ENCODE data around the gene B4GALT1.

B4GALT1 gene

DNA sequence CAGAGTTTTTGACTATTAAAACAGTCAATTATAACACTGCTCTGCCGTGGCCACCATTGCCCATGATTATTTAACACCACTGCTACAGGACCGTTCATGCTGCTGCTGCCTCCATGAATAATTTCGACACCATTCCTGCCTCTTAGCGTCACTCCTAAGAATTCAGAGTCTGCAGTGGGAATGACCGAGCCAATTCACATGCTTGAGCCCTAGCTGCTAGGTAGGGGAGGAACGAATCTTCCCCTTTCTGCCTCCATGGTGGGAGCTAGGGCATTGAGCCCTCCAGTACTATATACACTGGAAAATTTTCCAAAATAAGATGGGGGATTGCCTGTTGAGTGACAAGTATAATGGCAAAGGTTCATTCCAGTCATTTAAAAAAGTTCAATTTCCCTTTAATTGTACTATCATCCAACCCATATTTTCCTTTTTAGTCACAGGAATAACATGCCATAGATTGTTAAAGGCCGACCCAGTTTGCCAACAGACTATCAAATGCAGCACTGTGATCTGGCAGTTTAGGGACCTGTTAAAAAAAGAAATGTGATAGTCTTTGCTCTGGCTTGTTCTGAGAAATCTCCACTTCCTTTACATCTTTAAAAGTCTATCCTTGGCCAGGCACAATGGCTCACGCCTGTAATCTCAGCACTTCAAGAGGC, 13.5 kb upstream of the B4GALT1 start:
- H3K4me3 Mint-ChIP-seq, result no peak overlapping the region
- H3K36me3 Mint-ChIP-seq (ENCODE audit: low read depth), result no peaks in the 10 kb centered on the region
- peaks cover 6% of the 10 kb centered on the region for H3K9me3 Mint-ChIP-seq
- peaks cover 3% of the 10 kb centered on the region for H3K4me1 Mint-ChIP-seq
- peaks cover 17% of the 10 kb centered on the region for H3K27me3 Mint-ChIP-seq (ENCODE audit: low read depth, poor library complexity)
- DNase-seq, result no peak
- TF ChIP-seq, protein P1, sequence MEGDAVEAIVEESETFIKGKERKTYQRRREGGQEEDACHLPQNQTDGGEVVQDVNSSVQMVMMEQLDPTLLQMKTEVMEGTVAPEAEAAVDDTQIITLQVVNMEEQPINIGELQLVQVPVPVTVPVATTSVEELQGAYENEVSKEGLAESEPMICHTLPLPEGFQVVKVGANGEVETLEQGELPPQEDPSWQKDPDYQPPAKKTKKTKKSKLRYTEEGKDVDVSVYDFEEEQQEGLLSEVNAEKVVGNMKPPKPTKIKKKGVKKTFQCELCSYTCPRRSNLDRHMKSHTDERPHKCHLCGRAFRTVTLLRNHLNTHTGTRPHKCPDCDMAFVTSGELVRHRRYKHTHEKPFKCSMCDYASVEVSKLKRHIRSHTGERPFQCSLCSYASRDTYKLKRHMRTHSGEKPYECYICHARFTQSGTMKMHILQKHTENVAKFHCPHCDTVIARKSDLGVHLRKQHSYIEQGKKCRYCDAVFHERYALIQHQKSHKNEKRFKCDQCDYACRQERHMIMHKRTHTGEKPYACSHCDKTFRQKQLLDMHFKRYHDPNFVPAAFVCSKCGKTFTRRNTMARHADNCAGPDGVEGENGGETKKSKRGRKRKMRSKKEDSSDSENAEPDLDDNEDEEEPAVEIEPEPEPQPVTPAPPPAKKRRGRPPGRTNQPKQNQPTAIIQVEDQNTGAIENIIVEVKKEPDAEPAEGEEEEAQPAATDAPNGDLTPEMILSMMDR (IDR thresholded peaks at IDR 0.05), result no peak
- no peak overlapping the region for H3K27ac Mint-ChIP-seq

DNA sequence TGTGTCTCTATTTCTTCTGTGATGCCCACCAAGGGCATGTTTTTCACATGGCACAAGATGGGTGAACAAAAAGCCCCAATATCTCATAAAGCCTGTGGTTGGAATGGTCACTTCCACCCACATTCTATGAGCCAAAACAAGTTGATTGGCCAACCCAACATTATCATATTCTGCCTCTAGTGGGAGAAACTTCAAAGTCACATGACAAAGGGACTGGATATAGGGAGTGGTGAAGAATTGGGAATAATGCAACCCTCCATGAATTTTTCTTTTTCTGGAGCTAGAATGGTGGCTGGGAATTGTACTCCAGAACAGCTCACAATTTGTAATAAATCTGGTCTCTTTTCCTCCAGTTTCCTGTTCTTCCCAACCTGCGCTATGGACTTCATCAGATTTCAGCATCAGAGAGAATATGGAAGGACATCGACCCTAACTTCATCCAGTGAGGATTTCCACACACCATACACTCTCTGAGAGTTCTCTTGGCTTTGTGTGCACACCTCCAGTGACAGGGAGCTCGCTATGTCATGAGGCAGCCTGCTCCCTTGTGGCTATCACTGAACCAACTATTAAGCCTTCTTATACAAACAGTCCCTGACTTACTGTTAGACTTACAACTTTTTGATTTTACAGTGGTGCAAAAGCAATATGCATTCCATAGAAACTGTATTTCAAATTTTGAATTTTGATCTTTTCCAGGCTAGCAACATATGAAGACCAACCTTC, 12.0 kb upstream of the B4GALT1 start:
- Mint-ChIP-seq H3K27ac (no peak overlapping the region), H3K36me3 (ENCODE audit: low read depth) (no peaks in the 10 kb centered on the region), H3K4me1 (no peaks in the 10 kb centered on the region), H3K4me3 (no peak overlapping the region), H3K27me3 (ENCODE audit: low read depth, poor library complexity) (peaks cover 14% of the 10 kb centered on the region), H3K9me3 (peaks cover 6% of the 10 kb centered on the region)
- TF ChIP-seq, protein P1 (IDR thresholded peaks at IDR 0.05), result no peak
- no peak for DNase-seq

DNA sequence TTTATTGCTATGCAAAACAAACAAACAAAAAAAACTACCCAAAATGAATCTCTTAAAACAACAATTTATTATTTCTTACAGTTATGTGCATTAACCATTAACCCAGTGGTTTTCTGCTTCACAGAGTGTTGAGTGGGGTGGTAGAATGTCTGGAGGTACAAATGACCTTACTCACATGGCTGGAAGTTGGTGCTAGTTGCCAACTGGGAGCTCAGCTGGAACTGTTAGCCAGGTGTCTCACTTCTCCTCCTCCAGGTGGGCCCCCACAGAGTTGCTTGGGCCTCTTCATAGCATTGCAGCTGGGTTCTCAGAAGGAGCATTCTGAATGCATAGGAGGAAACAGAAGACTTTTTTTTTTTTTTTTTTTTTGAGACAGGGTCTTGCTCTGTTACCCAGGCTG, 10.5 kb upstream of the B4GALT1 start:
- Mint-ChIP-seq H3K4me3 (no peak overlapping the region), H3K36me3 (ENCODE audit: low read depth) (no peaks in the 10 kb centered on the region), H3K4me1 (no peaks in the 10 kb centered on the region), H3K9me3 (peaks cover 10% of the 10 kb centered on the region), H3K27ac (no peak overlapping the region), H3K27me3 (ENCODE audit: low read depth, poor library complexity) (peaks cover 21% of the 10 kb centered on the region)
- TF ChIP-seq, protein P1 (IDR thresholded peaks at IDR 0.05), result no peak
- no peak for DNase-seq

DNA sequence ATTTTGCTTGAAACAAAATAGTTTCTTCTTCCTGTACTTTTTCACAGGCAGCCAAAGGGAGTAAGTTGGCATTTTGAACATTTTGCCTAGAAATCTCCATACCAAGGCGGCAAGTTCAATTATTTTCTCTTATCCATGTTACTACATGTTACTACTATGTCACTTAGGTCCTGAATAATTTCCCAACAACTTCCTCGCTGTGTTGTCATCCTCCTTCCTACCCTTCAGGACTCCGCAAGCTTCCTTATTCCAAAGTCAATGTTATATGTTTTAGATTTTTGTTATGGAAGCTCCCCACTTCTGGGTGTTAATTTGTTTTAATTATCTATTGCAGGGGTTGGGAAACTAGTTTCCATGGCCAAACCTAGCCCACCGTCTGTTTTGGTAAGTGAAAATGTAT, 9.9 kb upstream of the B4GALT1 start:
- TF ChIP-seq, protein P1 (IDR thresholded peaks at IDR 0.05), result no peak
- no peak overlapping the region for H3K4me3 Mint-ChIP-seq
- H3K9me3 Mint-ChIP-seq, result peaks cover 5% of the 10 kb centered on the region
- no peak overlapping the region for H3K27ac Mint-ChIP-seq
- peaks cover 5% of the 10 kb centered on the region for H3K4me1 Mint-ChIP-seq
- peaks cover 20% of the 10 kb centered on the region for H3K27me3 Mint-ChIP-seq (ENCODE audit: low read depth, poor library complexity)
- no peak for DNase-seq
- no peaks in the 10 kb centered on the region for H3K36me3 Mint-ChIP-seq (ENCODE audit: low read depth)

DNA sequence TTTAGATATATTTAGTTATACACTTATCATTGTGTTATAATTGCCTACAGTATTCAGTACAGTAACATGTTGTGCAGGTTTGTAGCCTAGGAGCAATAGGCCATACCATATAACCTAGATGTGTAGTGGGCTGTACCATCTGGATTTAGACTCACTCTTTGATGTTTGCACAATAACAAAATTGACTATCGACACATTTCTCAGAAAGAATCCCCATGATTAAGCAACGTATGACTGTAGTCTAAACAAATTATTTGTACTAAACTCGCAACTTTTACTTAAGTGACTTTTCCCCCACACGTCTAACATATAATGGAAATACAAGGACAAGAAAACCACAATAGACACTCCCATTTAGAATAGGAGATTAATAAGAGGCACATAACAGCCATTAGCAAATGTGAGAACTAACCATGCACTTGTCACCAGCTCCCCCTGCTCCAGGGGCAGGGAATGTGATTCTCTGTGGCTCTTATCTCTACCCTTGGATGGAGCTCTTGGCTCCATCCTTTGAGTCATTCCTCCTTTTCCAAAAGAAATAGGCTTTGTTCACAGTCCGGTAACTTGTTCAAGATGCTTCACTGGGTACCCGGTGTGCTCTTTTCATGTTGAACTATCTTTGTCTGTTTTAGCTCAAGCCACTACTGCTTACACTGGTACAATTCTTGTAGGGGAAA, 8.7 kb upstream of the B4GALT1 start:
- peaks cover 7% of the 10 kb centered on the region for H3K4me1 Mint-ChIP-seq

More for the DNA sequence above, 8.7 kb upstream of the B4GALT1 start:
- H3K4me3 Mint-ChIP-seq, result no peak overlapping the region
- peaks cover 14% of the 10 kb centered on the region for H3K27me3 Mint-ChIP-seq (ENCODE audit: low read depth, poor library complexity)
- no peak overlapping the region for H3K27ac Mint-ChIP-seq
- no peaks in the 10 kb centered on the region for H3K36me3 Mint-ChIP-seq (ENCODE audit: low read depth)
- TF ChIP-seq, protein P1 (IDR thresholded peaks at IDR 0.05), result no peak
- peaks cover 4% of the 10 kb centered on the region for H3K9me3 Mint-ChIP-seq
- DNase-seq, result no peak

All from nephron progenitor cell (in vitro differentiated cells).